ENCODE data around the gene TTC13.

Gene TTC13

DNA sequence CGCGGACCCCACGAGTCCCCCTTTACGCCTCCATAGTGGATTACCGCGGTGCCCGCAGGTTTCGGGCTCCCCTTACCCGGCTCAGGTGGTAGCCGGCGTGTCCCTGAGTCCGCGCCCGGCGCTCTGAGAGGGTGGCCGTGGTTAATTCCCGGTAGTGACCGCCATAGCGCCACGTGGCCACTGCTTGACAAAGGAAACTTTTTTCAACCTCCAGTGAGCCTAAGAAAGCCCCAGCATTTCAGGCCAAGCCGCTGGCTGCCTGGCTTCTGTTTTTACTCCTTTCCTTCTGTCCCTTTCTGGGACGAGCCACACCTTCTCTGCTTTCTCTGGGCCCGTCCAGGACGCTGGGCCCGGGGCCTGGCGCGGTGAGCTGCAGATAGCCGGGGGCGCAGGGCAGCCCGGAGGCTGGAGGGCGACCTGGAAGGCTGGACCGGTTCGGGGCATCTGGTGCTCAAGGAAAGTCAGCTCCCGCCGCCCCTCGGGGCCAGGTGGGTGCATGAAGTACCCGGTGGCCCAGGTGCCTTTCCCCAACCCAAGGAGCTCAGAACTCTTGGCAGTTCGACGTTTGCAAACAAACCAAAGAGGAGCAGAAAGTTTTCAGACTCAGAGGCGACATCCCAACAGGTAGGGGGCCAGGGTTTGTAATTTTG, 109.8 kb downstream of the TTC13 start:
- DNase-seq = peak; percentile 50

DNA sequence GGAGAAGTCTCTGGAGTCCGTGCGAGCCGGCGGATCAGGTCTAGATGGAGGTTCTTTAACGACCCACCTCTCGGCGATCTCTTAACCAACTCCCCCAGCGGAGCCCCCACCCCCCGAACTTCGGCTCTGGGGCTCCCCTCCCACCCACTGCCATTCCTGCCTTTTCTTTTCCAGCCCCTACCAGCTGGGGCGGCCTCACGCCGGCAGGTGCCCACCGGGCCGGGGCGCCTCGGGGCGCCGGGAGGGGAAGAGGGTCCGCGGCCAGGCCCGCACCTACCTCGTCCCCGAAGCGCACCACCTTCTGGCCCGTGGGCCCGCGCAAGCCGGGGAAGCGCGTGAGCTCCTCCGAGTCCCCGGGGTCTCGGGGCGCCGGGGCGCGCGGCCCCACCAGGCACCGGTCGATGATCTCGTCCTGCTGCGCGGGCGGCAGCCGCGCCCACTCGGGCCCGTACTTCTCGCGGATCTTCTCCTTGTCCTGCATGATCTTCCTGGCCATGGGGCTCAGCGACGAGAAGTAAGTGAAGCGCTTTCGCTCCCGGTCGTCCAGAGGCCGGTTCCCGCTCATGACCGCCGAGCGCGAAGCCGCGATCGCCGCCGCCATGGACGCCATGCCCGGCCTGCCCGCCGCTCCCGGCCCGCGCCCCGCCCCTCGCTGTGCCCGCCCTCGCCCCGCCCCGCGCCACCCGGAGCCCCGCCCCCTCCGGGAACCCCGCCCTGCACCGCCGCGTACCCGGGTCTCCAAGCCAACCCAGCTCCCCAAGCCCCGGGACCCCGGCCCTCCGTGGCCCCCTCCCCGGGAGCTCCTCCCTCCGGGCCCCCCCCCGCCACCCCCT, 110.5 kb downstream of the TTC13 start, which contains the start of gene C1orf198:
Gene C1orf198, minus strand, starts transcription at position 619 of the 833 bp plus-strand sequence. Its CDS starts 9 bp downstream, at position 610.
- DNase-seq = peak; percentile 61

DNA sequence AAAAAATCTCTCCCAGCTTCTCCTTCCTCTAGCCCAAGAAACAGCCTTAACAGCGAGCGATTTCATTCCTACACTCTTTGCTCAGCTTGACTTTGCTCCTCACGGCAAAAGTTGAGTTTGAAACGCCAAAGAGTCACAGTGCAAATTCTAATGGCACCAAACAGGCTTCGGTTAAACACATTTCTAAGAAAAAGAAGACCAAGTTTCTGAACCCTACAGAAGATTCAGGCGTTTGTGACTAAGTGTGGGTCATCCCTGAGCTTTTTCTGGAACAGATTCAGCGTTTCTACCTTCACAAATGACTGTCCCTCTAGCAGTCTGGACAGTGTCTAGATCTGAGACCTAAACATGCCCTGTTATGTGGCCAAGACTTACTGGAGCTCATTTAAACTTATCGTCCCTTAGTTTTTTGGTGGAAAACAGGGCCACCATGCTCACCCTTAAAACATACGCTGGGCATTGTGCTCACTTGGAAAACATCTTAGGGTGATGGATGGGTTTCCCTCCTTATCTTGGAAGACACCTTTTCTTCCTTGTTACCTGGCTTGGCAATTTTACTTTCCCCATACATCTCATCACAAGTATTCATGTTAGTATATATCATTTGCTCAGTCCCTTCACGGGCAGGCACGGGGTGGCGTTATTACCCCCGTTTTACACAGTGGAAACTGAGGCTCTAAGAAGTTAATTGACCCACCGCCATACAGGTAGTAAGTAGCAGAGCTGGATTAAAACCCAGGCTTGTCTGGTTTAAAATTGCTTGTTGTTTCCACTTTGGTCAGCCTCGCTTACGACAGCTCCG, 111.4 kb downstream of the TTC13 start:
- DNase-seq = no peak

DNA sequence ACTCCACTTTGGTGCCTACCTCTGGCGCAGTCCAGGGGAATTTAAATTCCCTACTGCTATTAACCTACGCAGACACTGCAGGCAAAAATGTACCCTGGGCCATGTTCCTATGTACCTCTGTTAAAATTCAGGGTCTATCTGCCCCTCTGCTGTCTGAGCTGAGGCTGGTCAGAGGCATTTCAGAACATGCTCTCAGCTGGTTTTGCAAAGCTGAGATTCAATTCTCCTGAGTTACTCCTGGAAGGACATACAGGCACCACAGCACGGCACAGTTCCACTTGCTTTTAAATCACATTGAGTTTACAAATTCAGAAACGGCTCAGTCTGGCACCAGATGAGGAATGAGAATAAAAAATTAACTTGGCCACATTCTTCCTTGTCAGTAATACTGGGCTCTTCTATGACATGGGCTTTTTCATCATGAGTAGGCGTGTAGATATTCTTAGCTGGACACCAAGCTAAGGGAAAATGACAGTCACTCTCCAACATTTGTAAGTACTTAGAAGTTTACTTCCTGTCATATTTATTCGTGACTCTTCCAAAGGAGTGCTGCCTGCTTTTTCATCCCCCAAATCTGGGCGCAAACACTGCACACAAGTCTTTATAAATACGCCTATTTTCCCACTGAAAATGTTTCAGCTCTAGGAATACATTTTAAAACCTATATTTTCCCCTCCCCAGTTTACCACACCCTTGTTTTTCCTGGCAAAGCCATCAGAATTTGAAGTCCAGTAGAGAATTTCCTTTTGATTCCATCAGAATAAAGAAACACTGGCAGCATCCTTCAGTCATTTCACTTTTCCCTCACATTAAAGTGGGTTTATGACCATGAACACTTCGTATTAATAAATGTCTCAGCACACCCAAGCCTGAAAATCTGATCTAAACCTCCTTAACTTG, 112.2 kb downstream of the TTC13 start:
- peak; percentile 37 for DNase-seq

DNA sequence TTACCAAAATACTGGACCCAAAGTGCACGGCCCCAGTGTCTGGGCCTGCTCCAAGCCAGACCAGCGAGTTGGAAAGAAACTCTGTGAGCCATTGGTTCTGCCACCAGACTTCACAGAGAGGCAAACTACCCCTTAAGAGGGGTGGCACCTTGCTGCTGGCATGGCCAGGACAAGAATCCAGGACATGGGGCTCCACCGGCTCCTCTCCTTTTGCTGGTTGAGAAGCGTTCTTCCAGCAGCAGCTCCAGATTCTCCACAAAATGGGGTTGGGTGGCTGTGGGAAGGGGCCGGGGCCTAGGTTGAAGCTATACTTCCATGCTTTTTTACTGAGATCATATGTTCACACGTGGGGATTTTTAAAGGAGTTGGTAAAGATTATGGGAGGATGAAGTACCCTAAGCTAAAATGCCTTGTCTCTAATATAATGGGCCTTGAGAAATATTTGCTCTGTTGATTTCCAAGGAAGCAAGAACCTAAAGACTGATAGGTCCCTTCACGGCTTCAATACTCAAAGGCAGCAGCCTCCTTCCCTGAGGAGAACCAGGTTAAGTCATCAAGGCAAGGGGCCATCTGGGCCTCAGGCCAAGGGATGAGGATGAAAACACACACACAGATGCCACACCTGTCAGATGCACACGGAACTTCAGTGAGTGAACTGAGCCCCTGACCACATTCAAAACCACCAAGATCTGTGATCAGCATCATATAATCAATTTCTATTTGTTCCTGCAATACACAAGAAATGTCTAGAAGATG, 113.4 kb downstream of the TTC13 start:
- no peak for DNase-seq

DNA sequence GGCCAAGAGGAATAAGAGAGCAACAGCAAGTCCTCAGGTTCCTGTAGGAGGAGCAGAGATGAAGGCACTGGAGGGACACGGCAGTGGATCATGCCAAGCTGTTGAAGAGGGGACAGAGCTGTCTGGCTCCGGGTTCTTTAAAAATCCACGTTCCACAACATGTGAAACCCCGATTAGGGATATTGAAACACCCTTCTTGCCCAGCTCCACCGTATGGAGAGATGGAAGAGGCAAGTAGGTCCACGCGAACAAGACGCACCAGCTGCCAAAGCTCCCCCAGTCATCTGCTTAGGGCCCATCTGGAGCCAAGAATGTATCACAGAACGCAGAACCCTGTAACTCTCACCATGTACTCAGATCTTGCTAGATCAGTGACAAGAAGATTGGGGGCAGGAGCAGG, 114.2 kb downstream of the TTC13 start:
- no peak for DNase-seq

DNA sequence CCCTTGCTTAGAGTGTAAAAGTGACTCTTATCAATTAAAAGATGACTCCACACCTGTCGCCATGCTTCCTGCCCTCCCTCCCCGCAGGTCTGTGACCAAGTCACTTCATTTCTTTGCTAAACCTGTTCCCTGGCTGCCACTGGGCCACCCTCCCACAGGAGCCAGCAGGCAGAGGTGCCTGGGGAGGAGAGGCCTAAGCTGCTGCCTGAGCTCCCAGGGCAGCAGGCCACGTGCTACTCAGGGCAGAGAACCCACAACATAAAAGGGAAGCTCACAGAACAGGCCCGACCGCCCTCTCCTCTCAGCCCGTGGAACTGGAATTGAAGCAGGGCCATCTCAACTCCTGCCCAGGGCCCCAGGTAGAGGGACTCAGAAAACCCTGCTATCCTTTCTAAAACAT, 115.2 kb downstream of the TTC13 start:
- DNase-seq = no peak

DNA sequence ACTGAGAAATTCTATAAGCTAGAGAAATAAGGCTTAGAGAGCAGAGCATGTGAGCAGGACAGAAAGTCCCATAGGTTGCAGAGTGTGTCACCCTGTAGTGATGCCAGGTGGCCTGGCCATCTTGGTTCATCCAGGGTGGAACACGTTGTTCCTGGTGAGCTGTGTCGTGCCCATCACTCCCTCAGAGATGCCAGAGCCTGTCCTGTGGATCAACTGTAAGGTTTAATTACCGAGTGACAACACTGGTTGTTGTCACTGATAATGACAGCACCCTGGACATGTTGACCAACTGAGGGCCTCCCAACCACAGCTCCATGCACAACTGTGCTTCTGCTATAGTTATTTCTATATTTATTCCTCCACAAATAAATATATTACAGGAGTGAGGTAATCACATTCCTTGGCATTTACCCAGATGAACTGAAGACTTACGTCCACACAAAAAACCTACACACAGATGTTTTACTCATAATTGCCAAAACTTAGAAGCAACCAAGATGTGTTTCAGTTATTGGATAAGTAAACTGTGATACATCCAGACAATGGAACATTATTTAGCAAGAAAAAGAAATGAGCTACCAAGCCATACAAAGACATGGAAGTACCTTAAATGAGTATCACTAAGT, 116.6 kb downstream of the TTC13 start:
- DNase-seq = no peak

DNA sequence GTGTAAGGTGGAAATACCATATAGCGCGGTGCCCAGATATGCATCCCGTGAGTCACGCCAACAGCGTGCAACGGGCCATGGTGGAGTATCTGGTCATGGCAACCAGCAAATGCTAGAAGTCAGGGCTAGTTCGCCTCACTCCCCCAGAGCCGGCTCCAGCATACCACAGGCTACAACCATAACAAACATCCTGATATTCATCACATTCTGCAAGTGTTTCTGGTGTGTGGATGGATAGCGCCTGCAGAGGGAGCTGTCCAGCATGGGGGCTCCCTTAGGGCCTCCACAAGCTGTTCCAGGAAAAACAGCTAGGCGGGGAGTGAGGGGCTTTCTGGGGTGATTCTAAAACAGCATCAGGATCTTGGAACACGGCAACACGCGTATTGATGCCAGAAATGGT, 117.2 kb downstream of the TTC13 start:
- DNase-seq = no peak

DNA sequence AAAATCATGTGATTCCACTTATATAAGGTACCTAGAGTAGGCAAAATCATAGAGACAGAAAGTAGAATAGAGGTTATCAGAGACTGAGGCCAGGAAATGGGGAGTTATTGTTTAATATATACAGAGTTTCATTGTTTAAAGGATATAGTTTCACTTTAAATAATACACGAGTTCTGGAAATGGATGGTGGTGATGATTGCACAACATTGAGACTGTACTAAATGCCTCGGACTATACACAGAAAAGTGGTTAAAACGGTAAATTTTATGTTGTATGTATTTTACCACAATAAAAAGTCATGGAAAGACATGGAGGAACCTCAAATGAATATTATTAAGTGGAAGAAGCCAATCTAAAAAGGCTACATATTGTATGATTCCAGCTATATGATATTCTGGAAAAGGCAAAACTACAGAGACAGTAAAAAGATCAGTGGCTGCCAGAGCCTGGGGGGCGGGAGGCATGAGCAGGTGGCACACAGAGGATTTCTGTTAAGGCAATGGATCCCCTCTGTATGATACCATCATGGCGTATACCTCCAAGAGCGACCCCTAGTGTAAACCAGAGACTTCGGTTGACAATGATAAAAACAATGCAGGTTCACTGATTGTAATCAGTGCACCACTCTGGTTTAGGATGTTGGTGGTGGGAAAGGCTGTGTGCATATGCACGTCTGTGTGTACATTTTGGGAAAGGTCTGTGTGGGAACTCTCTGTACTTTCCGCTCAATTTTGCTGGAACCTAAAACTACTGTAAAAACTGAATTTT, 117.9 kb downstream of the TTC13 start:
- DNase-seq = no peak

DNA sequence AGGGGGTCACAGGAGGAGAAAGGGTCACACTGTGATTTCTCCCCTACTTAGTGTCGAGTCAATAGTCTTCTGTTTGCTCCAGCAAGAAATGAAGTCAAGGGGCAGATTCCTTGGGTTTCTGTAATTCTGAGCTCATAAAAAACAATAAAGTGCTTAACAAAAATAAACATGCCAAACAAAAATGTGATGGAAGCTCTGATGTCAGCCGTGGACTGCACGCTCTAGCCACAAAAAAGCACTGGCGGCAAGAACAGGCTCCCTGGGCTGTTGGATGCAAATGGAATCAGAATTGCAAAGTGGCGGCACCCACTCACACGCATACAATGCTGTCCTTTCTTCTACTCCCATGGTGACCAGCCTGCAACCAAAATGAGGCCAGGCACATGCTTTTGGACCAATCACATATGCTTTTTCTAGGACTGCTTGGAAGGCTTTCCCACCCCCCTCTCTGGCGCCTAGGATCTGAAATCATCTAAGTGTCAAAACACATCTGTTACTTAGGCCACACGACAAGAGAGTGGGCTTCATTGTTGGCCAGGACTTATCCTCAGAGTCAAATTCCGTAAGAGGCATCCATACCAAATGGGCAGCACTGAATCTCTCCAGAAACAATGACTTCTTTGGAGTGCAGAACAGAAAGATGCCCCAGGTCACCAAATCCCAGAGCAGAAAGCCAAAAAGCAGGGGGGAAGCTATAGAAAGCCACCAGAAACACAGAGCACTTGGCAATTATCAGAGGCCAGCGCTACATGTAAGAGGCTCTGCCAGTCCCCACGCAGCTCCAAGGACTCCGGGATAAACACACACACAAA, 119.5 kb downstream of the TTC13 start:
- peak; percentile 55 for DNase-seq

DNA sequence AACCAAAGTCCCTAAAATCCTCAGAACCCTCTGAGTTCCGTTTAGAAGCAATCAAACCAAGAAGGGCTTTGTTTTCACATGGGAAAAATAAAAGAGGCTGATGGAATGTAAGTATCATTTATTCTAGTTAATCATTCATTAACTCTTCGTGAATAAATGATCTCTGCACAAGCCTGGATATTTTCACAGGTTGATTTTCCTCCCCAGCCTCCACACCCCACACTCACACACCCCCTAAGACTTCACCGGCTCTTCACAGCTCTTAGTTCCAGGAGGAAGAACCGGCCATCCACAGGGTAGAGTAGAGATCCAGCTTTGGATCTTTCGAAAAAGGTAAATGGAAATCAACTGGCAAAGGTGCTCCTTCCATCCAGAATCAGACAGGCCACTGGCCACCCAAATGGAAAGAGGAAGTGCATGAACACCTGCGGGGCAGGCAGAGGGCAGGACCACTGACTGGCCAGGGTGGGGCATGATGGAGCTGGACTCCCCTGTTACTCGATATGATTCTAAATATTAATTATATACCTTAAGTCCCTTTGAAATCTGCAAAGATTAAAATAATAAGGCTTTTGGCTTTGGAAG, 120.3 kb downstream of the TTC13 start:
- DNase-seq = no peak

DNA sequence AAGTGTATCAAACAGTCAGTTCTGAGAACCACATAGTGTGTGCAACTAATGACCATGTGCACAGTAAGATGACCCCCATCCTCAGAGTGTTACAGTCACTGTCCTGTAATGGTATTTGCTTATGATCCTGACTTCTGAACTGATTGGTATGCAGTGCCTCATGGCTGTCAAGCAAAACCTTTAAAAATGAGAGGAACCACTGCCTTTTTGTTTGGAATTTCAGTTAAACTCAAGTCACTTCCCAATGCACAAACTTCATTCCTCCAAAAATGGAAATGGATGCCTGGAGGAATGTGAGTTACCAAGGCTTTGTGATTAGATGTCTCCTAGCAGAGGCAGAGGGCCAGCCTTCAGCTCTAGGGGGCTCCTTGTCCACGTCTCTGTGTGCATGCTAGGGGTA, 120.8 kb downstream of the TTC13 start:
- DNase-seq = peak; percentile 70

DNA sequence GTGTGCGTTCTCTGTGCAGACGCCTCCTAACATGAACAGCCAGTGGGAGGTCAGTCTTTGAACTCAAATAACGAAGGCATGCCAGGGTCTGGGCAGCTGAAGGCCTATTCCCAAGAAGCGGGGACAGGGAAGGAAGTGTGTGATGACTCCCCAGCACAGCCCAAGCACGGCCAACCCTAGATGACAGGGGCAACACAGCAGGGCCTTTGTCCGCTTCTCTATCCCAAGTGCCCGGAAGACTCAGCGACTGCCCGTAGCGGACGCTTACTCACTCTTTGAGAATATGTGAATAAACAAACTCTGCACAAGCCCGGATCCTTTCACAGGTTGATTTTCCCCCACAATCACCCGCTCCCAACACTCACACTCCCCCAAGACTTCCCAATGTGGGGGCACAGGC, 121.6 kb downstream of the TTC13 start:
- no peak for DNase-seq

Measured in fibroblast of skin of abdomen (primary cell).